Bronchial epithelial cell (primary cell): ENCODE data around the gene KRTAP4-6. TPM values are rescaled to one million over a fixed set of nuclear protein-coding genes. Genes with fewer than 3 reads are reported as not detected.
"Not testable (repeated sequence)": the region's sequence is repeated elsewhere in the genome, so short reads cannot be mapped to it uniquely, and the experiment has no call there.

Source experiments
- DNase-seq: peaks from one replicate; pipeline ENCODE4 v3.0.0-alpha.2; 2010; ENCODE audit warnings: low read depth
- FAIRE-seq: peaks from 2 replicates; lab custom pipeline; 2011; peaks lifted over from hg19 to GRCh38; lab: Jason Lieb, UNC
- H3K27me3 ChIP-seq: 2 replicates; pipeline ENCODE4 v1.5.1; 2011; ENCODE audit warnings: low read length; ENCODE audit not compliant: control insufficient read depth, insufficient read depth
- H3K36me3 ChIP-seq: 2 replicates; pipeline ENCODE4 v1.5.1; 2011; ENCODE audit warnings: low read length; ENCODE audit not compliant: control insufficient read depth, insufficient read depth
- H3K4me3 ChIP-seq: 2 replicates; pipeline ENCODE4 v1.5.1; 2011; ENCODE audit warnings: mild to moderate bottlenecking, low read depth, low read length, control low read depth
- total RNA-seq: library from RNA; depleted of rRNA; stranded (reverse); fragments of >200 nt; gene quantifications from 2 replicates; pipeline ENCODE4 v1.2.1, GENCODE V29; 2014
- TF ChIP-seq, protein P1 (sequence below): IDR thresholded peaks from 2 replicates; pipeline ENCODE4 v1.5.1; 2011; ENCODE audit warnings: mild to moderate bottlenecking, moderate library complexity, low read length, control low read depth, inconsistent platforms; ENCODE audit not compliant: insufficient read depth, severe bottlenecking

The KRTAP4-6 gene
- total RNA-seq, 1 donor from 2014 or later: not detected

DNA sequence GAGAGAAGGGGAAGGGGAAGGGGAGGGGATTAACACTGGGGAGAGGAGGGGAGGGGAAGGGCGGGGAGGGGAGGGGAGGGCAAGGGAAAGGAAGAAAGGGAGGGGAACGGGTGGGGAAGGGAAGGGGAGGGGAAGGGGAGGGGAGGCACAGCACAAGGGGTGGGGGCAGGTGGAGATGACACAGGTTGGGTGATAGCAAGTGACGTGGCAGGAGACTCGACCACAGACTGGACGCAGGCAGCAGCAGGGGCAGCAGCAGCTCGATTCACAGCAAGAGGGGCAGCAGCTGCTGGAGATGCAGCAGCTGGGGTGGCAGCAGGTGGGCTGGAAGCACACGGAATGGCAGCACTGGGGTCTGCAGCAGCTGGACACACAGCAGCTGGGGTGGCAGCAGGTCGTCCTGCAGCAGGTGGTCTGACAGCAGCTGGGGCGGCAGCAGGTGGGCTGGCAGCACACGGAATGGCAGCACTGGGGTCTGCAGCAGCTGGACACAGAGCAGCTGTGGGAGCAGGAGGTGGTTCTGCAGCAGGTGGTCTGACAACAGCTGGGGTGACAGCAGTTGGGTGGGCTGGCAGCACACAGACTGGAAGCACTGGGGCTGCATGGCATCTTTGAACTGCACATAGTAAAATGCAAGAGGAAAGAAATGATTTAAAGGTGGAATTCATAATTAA, 38.6 kb downstream of the KRTAP4-6 start, which contains the start of gene KRTAP4-16:
Gene KRTAP4-16 (minus strand): TSS at position 624 of the 674 bp plus-strand sequence. CDS start 0 bp downstream, at position 624.
- DNase-seq (no peak), FAIRE-seq (no peak)
- Histone ChIP-seq H3K36me3 (no peaks in the 10 kb centered on the region), H3K27me3 (no peaks in the 10 kb centered on the region), H3K4me3 (no peak within 1 kb of the TSS)
- TF ChIP-seq, protein P1, sequence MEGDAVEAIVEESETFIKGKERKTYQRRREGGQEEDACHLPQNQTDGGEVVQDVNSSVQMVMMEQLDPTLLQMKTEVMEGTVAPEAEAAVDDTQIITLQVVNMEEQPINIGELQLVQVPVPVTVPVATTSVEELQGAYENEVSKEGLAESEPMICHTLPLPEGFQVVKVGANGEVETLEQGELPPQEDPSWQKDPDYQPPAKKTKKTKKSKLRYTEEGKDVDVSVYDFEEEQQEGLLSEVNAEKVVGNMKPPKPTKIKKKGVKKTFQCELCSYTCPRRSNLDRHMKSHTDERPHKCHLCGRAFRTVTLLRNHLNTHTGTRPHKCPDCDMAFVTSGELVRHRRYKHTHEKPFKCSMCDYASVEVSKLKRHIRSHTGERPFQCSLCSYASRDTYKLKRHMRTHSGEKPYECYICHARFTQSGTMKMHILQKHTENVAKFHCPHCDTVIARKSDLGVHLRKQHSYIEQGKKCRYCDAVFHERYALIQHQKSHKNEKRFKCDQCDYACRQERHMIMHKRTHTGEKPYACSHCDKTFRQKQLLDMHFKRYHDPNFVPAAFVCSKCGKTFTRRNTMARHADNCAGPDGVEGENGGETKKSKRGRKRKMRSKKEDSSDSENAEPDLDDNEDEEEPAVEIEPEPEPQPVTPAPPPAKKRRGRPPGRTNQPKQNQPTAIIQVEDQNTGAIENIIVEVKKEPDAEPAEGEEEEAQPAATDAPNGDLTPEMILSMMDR: no peak

- H3K36me3 ChIP-seq, H3K4me3 ChIP-seq, H3K27me3 ChIP-seq: not testable (repeated sequence)
- DNase-seq: peak; percentile 93
- FAIRE-seq: peak; percentile 28
These were observed 40.5 kb downstream of the KRTAP4-6 start for GRCh38 chr17:41099682-41100480.

DNA sequence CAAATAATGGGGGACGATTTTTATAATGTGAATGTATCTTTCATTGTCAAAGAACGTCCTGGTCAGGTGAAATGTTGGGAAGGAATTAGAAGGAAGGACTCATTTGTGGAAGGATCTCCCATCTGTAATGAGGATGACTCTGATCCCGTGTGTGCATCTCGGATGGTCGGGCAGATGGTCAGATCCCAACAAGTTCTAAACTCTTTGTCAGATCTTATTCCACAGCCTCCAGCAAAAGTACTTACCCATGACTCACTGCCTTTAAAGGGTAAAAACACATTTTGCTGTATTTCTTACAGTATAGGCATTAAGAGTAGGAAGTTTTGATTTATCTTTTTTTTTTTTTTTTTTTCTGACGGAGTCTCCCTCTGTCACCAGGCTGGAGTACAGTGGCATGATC, 41.9 kb downstream of the KRTAP4-6 start:
- FAIRE-seq: no peak
- DNase-seq: peak; percentile 78
- TF ChIP-seq, protein P1: no peak

DNA sequence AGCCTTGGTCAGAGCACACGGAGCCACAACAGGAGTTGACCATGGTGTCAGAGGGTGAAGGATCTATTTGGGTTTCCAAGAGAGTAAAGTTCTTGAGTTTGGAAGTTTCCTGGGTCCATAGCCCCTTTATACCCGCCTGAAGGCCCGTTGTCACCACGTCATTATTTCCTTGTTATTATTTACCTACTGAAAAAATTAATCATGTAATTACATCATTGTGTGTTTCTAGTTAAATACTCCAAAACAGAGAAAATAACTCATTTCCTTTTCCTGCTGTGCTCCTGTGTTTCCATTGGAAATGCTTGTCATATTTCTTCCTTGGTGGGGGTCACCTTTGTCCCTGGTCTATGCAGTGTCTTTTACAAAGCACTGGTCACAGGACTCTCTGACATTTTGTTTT, 42.3 kb downstream of the KRTAP4-6 start, which contains the start of gene KRTAP4-8:
Gene KRTAP4-8 (minus strand): TSS at position 101 of the 400 bp plus-strand sequence. CDS start 58 bp downstream, at position 43.
- no peaks in the 10 kb centered on the region for H3K27me3 ChIP-seq
- H3K36me3 ChIP-seq: no peaks in the 10 kb centered on the region
- no peak for FAIRE-seq
- TF ChIP-seq, protein P1: no peak
- no peak for DNase-seq
- H3K4me3 ChIP-seq: no peak within 1 kb of the TSS

More for the DNA sequence above, 41.9 kb downstream of the KRTAP4-6 start:
- no peaks in the 10 kb centered on the region for H3K27me3 ChIP-seq
- no peak overlapping the region for H3K4me3 ChIP-seq
- no peaks in the 10 kb centered on the region for H3K36me3 ChIP-seq

GRCh38 chr17:41096055-41096454, 44.3 kb downstream of the KRTAP4-6 start:
- DNase-seq (peak; percentile 7), FAIRE-seq (no peak)
- no peaks in the 10 kb centered on the region for H3K36me3 ChIP-seq
- no peaks in the 10 kb centered on the region for H3K27me3 ChIP-seq
- H3K4me3 ChIP-seq: no peak overlapping the region
- TF ChIP-seq, protein P1: no peak

Other genes starting within 250 kb of the KRTAP4-6 start
- gene KRT23, start 202.9 kb downstream of the KRTAP4-6 start, total RNA-seq: 12.9 and 29.4 TPM in 2 replicates
- not detected in 2 replicates for gene KRT39, start 173.6 kb downstream of the KRTAP4-6 start, total RNA-seq
- gene KRT40, start 156.2 kb downstream of the KRTAP4-6 start, total RNA-seq: 0.13 TPM in 1 of 2 replicates, not detected in the other
- gene KRTAP3-3, start 146.4 kb downstream of the KRTAP4-6 start, total RNA-seq: not detected in 2 replicates
- not detected in 2 replicates for gene KRTAP3-2, start 140.6 kb downstream of the KRTAP4-6 start, total RNA-seq
- not detected in 2 replicates for gene KRTAP3-1, start 131.4 kb downstream of the KRTAP4-6 start, total RNA-seq
- not detected in 2 replicates for gene KRTAP1-5, start 113.3 kb downstream of the KRTAP4-6 start, total RNA-seq
- gene KRTAP1-4, start 110.3 kb downstream of the KRTAP4-6 start, total RNA-seq: not detected in 2 replicates
- gene KRTAP1-3, start 105.7 kb downstream of the KRTAP4-6 start, total RNA-seq: not detected in 2 replicates
- not detected in 2 replicates for gene KRTAP1-1, start 99.1 kb downstream of the KRTAP4-6 start, total RNA-seq
- not detected in 2 replicates for gene KRTAP2-1, start 93.2 kb downstream of the KRTAP4-6 start, total RNA-seq
- gene KRTAP2-2, start 85.3 kb downstream of the KRTAP4-6 start, total RNA-seq: not detected in 2 replicates
- not detected in 2 replicates for gene KRTAP2-3, start 80.4 kb downstream of the KRTAP4-6 start, total RNA-seq
- not detected in 2 replicates for gene KRTAP2-4, start 74.7 kb downstream of the KRTAP4-6 start, total RNA-seq
- not detected in 2 replicates for gene KRTAP4-7, start 56.4 kb downstream of the KRTAP4-6 start, total RNA-seq
- not detected in 2 replicates for gene KRTAP4-8, start 42.4 kb downstream of the KRTAP4-6 start, total RNA-seq
- not detected in 2 replicates for gene KRTAP4-16, start 38.3 kb downstream of the KRTAP4-6 start, total RNA-seq
- not detected in 2 replicates for gene KRTAP4-9, start 35.2 kb downstream of the KRTAP4-6 start, total RNA-seq
- gene KRTAP4-11, start 22.2 kb downstream of the KRTAP4-6 start, total RNA-seq: not detected in 2 replicates
- not detected in 2 replicates for gene KRTAP4-12, start 16.4 kb downstream of the KRTAP4-6 start, total RNA-seq
- not detected in 2 replicates for gene KRTAP4-5, start 9.3 kb upstream of the KRTAP4-6 start, total RNA-seq
- not detected in 2 replicates for gene KRTAP4-4, start 20.2 kb upstream of the KRTAP4-6 start, total RNA-seq
- gene KRTAP4-3, start 27.7 kb upstream of the KRTAP4-6 start, total RNA-seq: not detected in 2 replicates
- not detected in 2 replicates for gene KRTAP4-2, start 37.7 kb upstream of the KRTAP4-6 start, total RNA-seq
- gene KRTAP4-1, start 44.4 kb upstream of the KRTAP4-6 start, total RNA-seq: not detected in 2 replicates
- not detected in 2 replicates for gene KRTAP9-1, start 49.3 kb upstream of the KRTAP4-6 start, total RNA-seq
- not detected in 2 replicates for gene KRTAP9-2, start 86.1 kb upstream of the KRTAP4-6 start, total RNA-seq
- gene KRTAP9-3, start 91.9 kb upstream of the KRTAP4-6 start, total RNA-seq: not detected in 2 replicates
- not detected in 2 replicates for gene KRTAP9-8, start 97.5 kb upstream of the KRTAP4-6 start, total RNA-seq
- gene KRTAP9-4, start 109.1 kb upstream of the KRTAP4-6 start, total RNA-seq: not detected in 2 replicates
- not detected in 2 replicates for gene KRTAP9-9, start 114.8 kb upstream of the KRTAP4-6 start, total RNA-seq
- not detected in 2 replicates for gene KRTAP9-6, start 124.8 kb upstream of the KRTAP4-6 start, total RNA-seq
- gene KRTAP9-7, start 135.2 kb upstream of the KRTAP4-6 start, total RNA-seq: not detected in 2 replicates
- not detected in 2 replicates for gene KRTAP29-1, start 162.3 kb upstream of the KRTAP4-6 start, total RNA-seq
- not detected in 2 replicates for gene KRTAP16-1, start 168.8 kb upstream of the KRTAP4-6 start, total RNA-seq
- gene KRTAP17-1, start 175.2 kb upstream of the KRTAP4-6 start, total RNA-seq: not detected in 2 replicates
- gene KRT33A, start 210.3 kb upstream of the KRTAP4-6 start, total RNA-seq: 0.13 TPM in 1 of 2 replicates, not detected in the other
- 0.79 and 1.7 TPM in 2 replicates for gene KRT33B, start 229.3 kb upstream of the KRTAP4-6 start, total RNA-seq
- 0.26 and 0.53 TPM in 2 replicates for gene KRT34, start 241.8 kb upstream of the KRTAP4-6 start, total RNA-seq